Measurements from ENCODE around the gene MSH6.

- no peak for TF ChIP-seq EZH2 (optimal IDR thresholded peaks at IDR 0.05; ENCODE audit: low read depth, low read length)
- TF ChIP-seq, protein P1, sequence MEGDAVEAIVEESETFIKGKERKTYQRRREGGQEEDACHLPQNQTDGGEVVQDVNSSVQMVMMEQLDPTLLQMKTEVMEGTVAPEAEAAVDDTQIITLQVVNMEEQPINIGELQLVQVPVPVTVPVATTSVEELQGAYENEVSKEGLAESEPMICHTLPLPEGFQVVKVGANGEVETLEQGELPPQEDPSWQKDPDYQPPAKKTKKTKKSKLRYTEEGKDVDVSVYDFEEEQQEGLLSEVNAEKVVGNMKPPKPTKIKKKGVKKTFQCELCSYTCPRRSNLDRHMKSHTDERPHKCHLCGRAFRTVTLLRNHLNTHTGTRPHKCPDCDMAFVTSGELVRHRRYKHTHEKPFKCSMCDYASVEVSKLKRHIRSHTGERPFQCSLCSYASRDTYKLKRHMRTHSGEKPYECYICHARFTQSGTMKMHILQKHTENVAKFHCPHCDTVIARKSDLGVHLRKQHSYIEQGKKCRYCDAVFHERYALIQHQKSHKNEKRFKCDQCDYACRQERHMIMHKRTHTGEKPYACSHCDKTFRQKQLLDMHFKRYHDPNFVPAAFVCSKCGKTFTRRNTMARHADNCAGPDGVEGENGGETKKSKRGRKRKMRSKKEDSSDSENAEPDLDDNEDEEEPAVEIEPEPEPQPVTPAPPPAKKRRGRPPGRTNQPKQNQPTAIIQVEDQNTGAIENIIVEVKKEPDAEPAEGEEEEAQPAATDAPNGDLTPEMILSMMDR (IDR thresholded peaks at IDR 0.05; ENCODE audit: low read length) = no peak
Measured at GRCh38 chr2:47782671-47783485, at the start of gene MSH6.
